ENCODE data around the gene HIVEP2.

Gene HIVEP2

GRCh38 chr6:142902636-142903053 lies 42.3 kb downstream of the HIVEP2 start:
- TF ChIP-seq CTCF (conservative IDR thresholded peaks at IDR 0.05; ENCODE audit: low read depth, low read length) = no peak
- no peak overlapping the region for H3K4me3 ChIP-seq (ENCODE audit: low read length)
- DNase-seq (ENCODE audit: low read depth) = peak; percentile 93

GRCh38 chr6:142901611-142902010 lies 43.4 kb downstream of the HIVEP2 start:
- no peak for TF ChIP-seq CTCF (conservative IDR thresholded peaks at IDR 0.05; ENCODE audit: low read depth, low read length)
- no peak for DNase-seq (ENCODE audit: low read depth)
- no peak overlapping the region for H3K4me3 ChIP-seq (ENCODE audit: low read length)

GRCh38 chr6:142900227-142900971 lies 44.6 kb downstream of the HIVEP2 start:
- no peak for DNase-seq (ENCODE audit: low read depth)
- TF ChIP-seq CTCF (conservative IDR thresholded peaks at IDR 0.05; ENCODE audit: low read depth, low read length) = no peak
- H3K4me3 ChIP-seq (ENCODE audit: low read length) = no peak overlapping the region

- no peak overlapping the region for H3K4me3 ChIP-seq (ENCODE audit: low read length)
- DNase-seq (ENCODE audit: low read depth) = no peak
- no peak for TF ChIP-seq CTCF (conservative IDR thresholded peaks at IDR 0.05; ENCODE audit: low read depth, low read length)
These were observed 45.8 kb downstream of the HIVEP2 start for GRCh38 chr6:142898927-142899895.

- no peak for TF ChIP-seq CTCF (conservative IDR thresholded peaks at IDR 0.05; ENCODE audit: low read depth, low read length)
- DNase-seq (ENCODE audit: low read depth) = no peak
- H3K4me3 ChIP-seq (ENCODE audit: low read length) = no peak overlapping the region
These were observed 47.3 kb downstream of the HIVEP2 start for GRCh38 chr6:142897659-142898058.

GRCh38 chr6:142896732-142897131 lies 48.2 kb downstream of the HIVEP2 start:
- DNase-seq (ENCODE audit: low read depth) = no peak
- TF ChIP-seq CTCF (conservative IDR thresholded peaks at IDR 0.05; ENCODE audit: low read depth, low read length) = no peak
- no peak overlapping the region for H3K4me3 ChIP-seq (ENCODE audit: low read length)

Measured in retinal pigment epithelial cell (primary cell).